ENCODE measurements around the gene NPTX1. TPM values are rescaled to one million over a fixed set of nuclear protein-coding genes. Genes with fewer than 3 reads are reported as not detected.

Gene NPTX1
- total RNA-seq, 4 donors from 2014 or later, result 0.40 to 22.8 (median 7.2) TPM

- no peak overlapping the region for H3K27ac ChIP-seq
- H3K27me3 ChIP-seq, result peaks cover 28% of the 10 kb centered on the region
- no peak overlapping the region for H3K4me3 ChIP-seq
- in situ Hi-C loops (cut with MboI; ENCODE audit: low pct_ligation_motif_present in 1 of 4, low pct_unique_long_range_greater_than_20kb in 1 of 4, low sequenced_read_pairs in 3 of 4) (no loop called here), intact Hi-C loops (cut with DNase I; ENCODE audit: low total_unique reads) (no loop called here)
- H3K4me1 ChIP-seq, result no peaks in the 10 kb centered on the region
- TF ChIP-seq POLR2AphosphoS5 (IDR thresholded peaks at IDR 0.05), result no peak
- TF ChIP-seq POLR2A (IDR thresholded peaks at IDR 0.05), result no peak
- no peak for TF ChIP-seq CTCF (IDR thresholded peaks at IDR 0.05)
- no peaks in the 10 kb centered on the region for H3K36me3 ChIP-seq
- DNase-seq, result no peak
- H3K9me3 ChIP-seq, result no peaks in the 10 kb centered on the region
- WGBS, 2 donors (ENCODE audit: low coverage in 1 of 2), result 41 to 42% methylated on average over 12 to 21 of the region's 21 CpGs
Observed at GRCh38 chr17:80491478-80492342, 15.3 kb upstream of the NPTX1 start.

GRCh38 chr17:80487511-80487910, 11.1 kb upstream of the NPTX1 start:
- H3K9me3 ChIP-seq, result no peaks in the 10 kb centered on the region
- H3K4me3 ChIP-seq, result no peak overlapping the region
- in situ Hi-C loops (cut with MboI; ENCODE audit: low pct_ligation_motif_present in 1 of 4, low pct_unique_long_range_greater_than_20kb in 1 of 4, low sequenced_read_pairs in 3 of 4), result no loop called here
- H3K36me3 ChIP-seq, result no peaks in the 10 kb centered on the region
- peaks cover 51% of the 10 kb centered on the region for H3K27me3 ChIP-seq
- no peak for DNase-seq
- H3K27ac ChIP-seq, result no peak overlapping the region
- WGBS, 2 donors (ENCODE audit: low coverage in 1 of 2), result 55% methylated on average over 7 of the region's 7 CpGs; no CpG with 5 or more reads in 1 of the 2 donors
- no peak for TF ChIP-seq EP300 (IDR thresholded peaks at IDR 0.05; ENCODE audit: low read depth)
- TF ChIP-seq POLR2AphosphoS5 (IDR thresholded peaks at IDR 0.05), result no peak
- TF ChIP-seq CTCF (IDR thresholded peaks at IDR 0.05), result no peak
- no peak for TF ChIP-seq POLR2A (IDR thresholded peaks at IDR 0.05)
- H3K4me1 ChIP-seq, result no peaks in the 10 kb centered on the region
- intact Hi-C loops (cut with DNase I; ENCODE audit: low total_unique reads), result no loop called here

- Histone ChIP-seq H3K9me3 (no peaks in the 10 kb centered on the region), H3K4me1 (no peaks in the 10 kb centered on the region), H3K27me3 (peaks cover 59% of the 10 kb centered on the region), H3K4me3 (no peak overlapping the region), H3K36me3 (no peaks in the 10 kb centered on the region), H3K27ac (no peak overlapping the region)
- intact Hi-C loops (cut with DNase I; ENCODE audit: low total_unique reads) (no loop called here), in situ Hi-C loops (cut with MboI; ENCODE audit: low pct_ligation_motif_present in 1 of 4, low pct_unique_long_range_greater_than_20kb in 1 of 4, low sequenced_read_pairs in 3 of 4) (no loop called here)
- TF ChIP-seq POLR2AphosphoS5 (IDR thresholded peaks at IDR 0.05) (no peak), CTCF (IDR thresholded peaks at IDR 0.05) (no peak), EP300 (IDR thresholded peaks at IDR 0.05; ENCODE audit: low read depth) (no peak), POLR2A (IDR thresholded peaks at IDR 0.05) (no peak)
- DNase-seq, result no peak
- 52% methylated on average over 17 of the region's 17 CpGs; no CpG with 5 or more reads in 1 of the 2 donors for WGBS, 2 donors (ENCODE audit: low coverage in 1 of 2)
Observed at GRCh38 chr17:80486692-80487091, 10.3 kb upstream of the NPTX1 start.

GRCh38 chr17:80485846-80486245, 9.4 kb upstream of the NPTX1 start:
- intact Hi-C loops (cut with DNase I; ENCODE audit: low total_unique reads), result no loop called here
- Histone ChIP-seq H3K4me3 (no peak overlapping the region), H3K27me3 (peaks cover 63% of the 10 kb centered on the region), H3K9me3 (no peaks in the 10 kb centered on the region), H3K4me1 (no peaks in the 10 kb centered on the region), H3K27ac (no peak overlapping the region), H3K36me3 (no peaks in the 10 kb centered on the region)
- in situ Hi-C loops (cut with MboI; ENCODE audit: low pct_ligation_motif_present in 1 of 4, low pct_unique_long_range_greater_than_20kb in 1 of 4, low sequenced_read_pairs in 3 of 4), result no loop called here
- no peak for DNase-seq
- WGBS, 2 donors (ENCODE audit: low coverage in 1 of 2), result 67% methylated on average over 9 of the region's 10 CpGs; no CpG with 5 or more reads in 1 of the 2 donors
- TF ChIP-seq CTCF (IDR thresholded peaks at IDR 0.05), result no peak
- TF ChIP-seq EP300 (IDR thresholded peaks at IDR 0.05; ENCODE audit: low read depth), result no peak
- no peak for TF ChIP-seq POLR2AphosphoS5 (IDR thresholded peaks at IDR 0.05)
- TF ChIP-seq POLR2A (IDR thresholded peaks at IDR 0.05), result no peak
